ENCODE results near the gene AAR2. TPM values are rescaled to one million over a fixed set of nuclear protein-coding genes. Genes with fewer than 3 reads are reported as not detected.

Gene AAR2
- total RNA-seq, 4 donors from 2014 or later: 18.7 to 25.5 (median 24.1) TPM

DNA sequence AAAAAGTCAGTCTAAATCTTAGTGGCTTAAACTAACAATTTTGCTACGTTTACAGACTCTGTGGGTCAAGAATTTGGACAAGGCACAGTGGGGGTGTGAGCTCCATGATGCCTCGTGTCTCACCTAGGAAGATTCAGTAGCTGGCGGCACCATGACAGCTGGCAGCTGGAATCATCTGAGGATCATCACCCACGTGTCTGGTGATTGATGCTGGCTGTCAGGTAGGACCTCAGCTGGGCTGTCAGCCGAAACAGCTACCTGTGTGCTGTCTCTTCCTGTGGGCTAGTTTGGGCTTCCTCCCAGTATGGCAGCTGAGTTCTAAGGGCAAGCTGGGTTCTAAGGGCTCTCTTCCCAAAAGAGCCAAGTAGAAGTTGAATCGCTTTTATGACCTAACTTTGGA is 43.5 kb downstream of the AAR2 start:
- intact Hi-C loops (cut with DNase I; ENCODE audit: low total_unique reads): no loop called here
- H3K27ac ChIP-seq: no peak overlapping the region
- DNase-seq: no peak
- no peaks in the 10 kb centered on the region for H3K36me3 ChIP-seq
- in situ Hi-C loops (cut with MboI; ENCODE audit: low pct_ligation_motif_present in 1 of 4, low pct_unique_long_range_greater_than_20kb in 1 of 4, low sequenced_read_pairs in 3 of 4): no loop called here
- no peaks in the 10 kb centered on the region for H3K4me1 ChIP-seq
- TF ChIP-seq CTCF (IDR thresholded peaks at IDR 0.05): no peak
- TF ChIP-seq POLR2A (IDR thresholded peaks at IDR 0.05): no peak
- no peak for TF ChIP-seq POLR2AphosphoS5 (IDR thresholded peaks at IDR 0.05)
- no peak for TF ChIP-seq EP300 (IDR thresholded peaks at IDR 0.05; ENCODE audit: low read depth)
- no peaks in the 10 kb centered on the region for H3K9me3 ChIP-seq
- no peak overlapping the region for H3K4me3 ChIP-seq
- H3K27me3 ChIP-seq: peaks cover 18% of the 10 kb centered on the region
- 70% methylated on average over 6 of the region's 6 CpGs; no CpG with 5 or more reads in 1 of the 2 donors for WGBS, 2 donors (ENCODE audit: low coverage in 1 of 2)

GRCh38 chr20:36281785-36282380 is 45.6 kb downstream of the AAR2 start:
- in situ Hi-C loops (cut with MboI; ENCODE audit: low pct_ligation_motif_present in 1 of 4, low pct_unique_long_range_greater_than_20kb in 1 of 4, low sequenced_read_pairs in 3 of 4): no loop called here

DNA sequence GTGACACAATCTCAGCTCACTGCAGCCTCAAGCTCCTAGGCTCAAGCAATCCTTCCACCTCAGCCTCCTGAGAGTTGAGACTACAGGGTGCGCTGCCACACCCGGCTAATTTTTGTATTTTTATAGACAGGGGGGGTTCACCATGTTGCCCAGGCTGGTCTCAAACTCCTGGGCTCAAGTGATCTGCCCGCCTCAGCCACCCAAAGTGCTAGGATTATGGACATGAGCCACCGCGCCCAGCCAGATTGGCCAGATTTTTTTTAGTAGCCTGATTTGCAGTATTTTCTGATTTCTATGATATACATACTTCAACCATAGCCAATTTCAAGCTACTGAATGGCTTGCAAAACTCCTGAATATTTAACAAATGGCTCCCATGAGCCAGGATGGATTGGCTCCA is 48.5 kb downstream of the AAR2 start:
- in situ Hi-C loops (cut with MboI; ENCODE audit: low pct_ligation_motif_present in 1 of 4, low pct_unique_long_range_greater_than_20kb in 1 of 4, low sequenced_read_pairs in 3 of 4): no loop called here
- DNase-seq: no peak
- H3K36me3 ChIP-seq: no peaks in the 10 kb centered on the region
- 87% methylated on average over 5 of the region's 5 CpGs; no CpG with 5 or more reads in 1 of the 2 donors for WGBS, 2 donors (ENCODE audit: low coverage in 1 of 2)
- H3K27ac ChIP-seq: no peak overlapping the region
- H3K9me3 ChIP-seq: no peaks in the 10 kb centered on the region
- H3K4me3 ChIP-seq: no peak overlapping the region
- H3K27me3 ChIP-seq: peaks cover 16% of the 10 kb centered on the region
- H3K4me1 ChIP-seq: no peaks in the 10 kb centered on the region
- TF ChIP-seq CTCF (IDR thresholded peaks at IDR 0.05): no peak
- no peak for TF ChIP-seq EP300 (IDR thresholded peaks at IDR 0.05; ENCODE audit: low read depth)
- TF ChIP-seq POLR2AphosphoS5 (IDR thresholded peaks at IDR 0.05): no peak
- TF ChIP-seq POLR2A (IDR thresholded peaks at IDR 0.05): no peak
- intact Hi-C loops (cut with DNase I; ENCODE audit: low total_unique reads): no loop called here

More at GRCh38 chr20:36281785-36282380, 45.6 kb downstream of the AAR2 start:
- WGBS, 2 donors (ENCODE audit: low coverage in 1 of 2): 78 to 79% methylated on average over 4 to 10 of the region's 10 CpGs
- TF ChIP-seq CTCF (IDR thresholded peaks at IDR 0.05) (no peak), POLR2AphosphoS5 (IDR thresholded peaks at IDR 0.05) (no peak), POLR2A (IDR thresholded peaks at IDR 0.05) (no peak), EP300 (IDR thresholded peaks at IDR 0.05; ENCODE audit: low read depth) (no peak)
- intact Hi-C loops (cut with DNase I; ENCODE audit: low total_unique reads): no loop called here
- no peak overlapping the region for H3K4me3 ChIP-seq
- no peak overlapping the region for H3K27ac ChIP-seq
- H3K36me3 ChIP-seq: no peaks in the 10 kb centered on the region
- H3K4me1 ChIP-seq: no peaks in the 10 kb centered on the region
- no peak for DNase-seq
- H3K27me3 ChIP-seq: peaks cover 21% of the 10 kb centered on the region
- no peaks in the 10 kb centered on the region for H3K9me3 ChIP-seq

DNA sequence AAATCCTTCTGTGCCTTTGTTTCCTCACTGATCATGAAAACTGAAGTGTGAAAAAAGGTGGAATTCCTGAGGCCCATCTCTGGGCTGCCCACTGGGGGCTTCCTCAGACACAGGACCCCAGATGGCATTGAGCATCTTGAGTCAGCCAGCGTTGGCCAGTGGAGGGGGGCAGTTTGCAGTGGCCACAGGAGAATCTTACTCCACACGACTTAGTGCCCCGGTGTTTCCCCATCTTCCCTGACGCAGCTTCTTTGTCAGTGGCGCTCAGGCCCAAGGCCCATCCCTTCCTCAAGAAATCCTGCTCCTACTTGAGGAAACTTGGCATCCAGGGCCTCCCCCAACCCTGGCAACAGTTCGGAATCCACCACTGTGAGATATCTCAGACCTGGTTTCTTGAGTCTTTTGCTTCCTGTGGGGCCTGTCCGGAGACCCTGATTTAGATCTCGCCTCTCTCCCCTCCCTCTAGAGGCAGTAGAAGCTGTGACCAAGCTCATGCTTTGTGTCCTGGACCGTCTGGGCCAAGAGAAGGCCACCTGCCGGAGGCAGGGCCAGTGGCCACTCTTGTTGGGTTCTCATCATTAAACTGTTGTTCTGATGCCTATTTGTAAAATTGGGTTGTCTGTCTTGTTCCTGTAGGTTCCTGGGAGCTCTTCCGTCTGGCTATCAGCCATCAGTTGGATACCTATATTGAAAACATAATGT is 49.6 kb downstream of the AAR2 start:
- no peak overlapping the region for H3K27ac ChIP-seq
- no peak overlapping the region for H3K4me3 ChIP-seq
- no peaks in the 10 kb centered on the region for H3K36me3 ChIP-seq
- no peak for DNase-seq
- no peaks in the 10 kb centered on the region for H3K4me1 ChIP-seq
- intact Hi-C loops (cut with DNase I; ENCODE audit: low total_unique reads): no loop called here
- WGBS, 2 donors (ENCODE audit: low coverage in 1 of 2): 70 to 85% methylated on average over 2 to 11 of the region's 11 CpGs
- H3K9me3 ChIP-seq: no peaks in the 10 kb centered on the region
- TF ChIP-seq POLR2AphosphoS5 (IDR thresholded peaks at IDR 0.05): no peak
- no peak for TF ChIP-seq EP300 (IDR thresholded peaks at IDR 0.05; ENCODE audit: low read depth)
- no peak for TF ChIP-seq POLR2A (IDR thresholded peaks at IDR 0.05)
- no peak for TF ChIP-seq CTCF (IDR thresholded peaks at IDR 0.05)
- peaks cover 15% of the 10 kb centered on the region for H3K27me3 ChIP-seq
- in situ Hi-C loops (cut with MboI; ENCODE audit: low pct_ligation_motif_present in 1 of 4, low pct_unique_long_range_greater_than_20kb in 1 of 4, low sequenced_read_pairs in 3 of 4): no loop called here

Data from transverse colon (tissue), 4 donors.